IPS-NIHi11 (cell line): Measurements from ENCODE around the gene ARAP2.

Experiments used
- DNase-seq: peaks from one replicate; pipeline ENCODE4 v3.0.0; 2012; ENCODE audit warnings: mixed read lengths, low spot score

Gene ARAP2

DNA sequence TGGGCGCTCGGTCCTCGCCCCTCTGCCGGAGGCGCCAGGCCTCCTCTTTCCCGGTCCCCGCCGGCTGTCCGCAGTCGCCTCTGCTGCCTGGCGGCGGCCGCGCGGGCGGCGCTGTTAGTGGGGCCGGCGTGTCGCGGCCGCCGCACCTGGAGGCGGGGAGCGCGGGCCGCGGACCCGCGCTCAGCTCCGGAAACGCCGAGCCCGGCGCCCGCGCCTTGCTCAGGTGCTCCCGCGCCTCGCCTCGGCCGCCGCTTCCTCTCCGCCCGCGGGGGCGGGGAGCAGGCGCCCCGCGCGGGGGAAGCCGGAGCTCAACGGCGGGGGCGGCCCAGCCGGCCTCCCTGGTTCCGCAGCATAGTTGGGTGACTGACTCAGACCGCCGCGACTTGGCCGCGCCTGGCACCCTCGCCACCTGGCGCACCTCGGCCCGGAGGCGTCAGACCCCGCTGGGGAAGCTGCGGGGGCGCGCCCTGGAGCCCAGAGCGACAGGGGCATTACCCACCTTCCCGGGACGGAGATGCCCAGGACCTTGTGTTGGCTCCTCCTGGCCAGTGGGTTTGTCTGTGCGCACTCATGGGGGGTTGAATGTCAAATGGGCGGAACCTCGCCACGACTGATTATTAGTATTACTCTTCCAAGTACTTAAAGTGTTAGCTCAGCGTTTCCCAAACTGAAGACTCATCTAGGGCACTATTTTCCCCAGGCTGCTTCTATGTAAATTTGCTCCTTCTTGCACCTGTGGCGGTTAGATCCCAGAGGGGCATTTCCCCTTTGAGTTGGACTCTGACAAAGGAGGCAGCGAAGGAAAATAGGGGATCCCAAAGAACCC, at the start of gene ARAP2:
ARAP2 (minus strand) TSS at position 258 of the 826 bp plus-strand sequence. CDS start 15,028 bp downstream, outside the sequence.
- peak; percentile 81 for DNase-seq

DNA sequence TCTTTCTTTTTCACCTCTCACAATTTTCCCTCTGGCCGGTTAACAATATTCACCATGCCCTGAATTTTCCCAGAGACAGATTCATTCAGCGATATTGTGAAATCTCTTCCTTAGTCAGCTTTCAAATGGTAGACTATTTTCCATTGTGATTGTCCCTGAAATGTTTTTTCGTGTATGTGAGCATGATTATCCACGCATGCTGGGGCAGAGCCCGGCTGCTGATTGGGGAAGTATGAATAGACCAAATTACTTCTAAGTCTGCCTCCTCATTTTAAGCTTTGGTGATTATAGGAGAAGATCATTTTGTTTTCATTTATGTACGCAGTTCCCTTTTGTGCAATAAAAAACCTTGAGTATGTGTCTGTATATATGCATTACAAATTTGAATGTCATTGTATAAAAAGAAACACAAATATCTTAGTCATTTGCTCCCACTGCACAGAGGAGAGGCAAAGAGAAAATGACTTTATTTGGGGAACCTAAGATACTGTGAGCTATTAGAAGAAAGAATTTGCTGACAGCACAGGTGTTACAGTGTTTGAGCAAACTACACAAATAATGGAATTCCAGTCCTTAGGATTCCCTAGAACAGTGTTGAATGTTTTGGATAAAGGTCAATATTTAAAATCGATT, 48.4 kb upstream of the ARAP2 start:
- no peak for DNase-seq

- DNase-seq, result no peak
Observed at GRCh38 chr4:36290641-36291040, 46.3 kb upstream of the ARAP2 start.

- no peak for DNase-seq
Observed at GRCh38 chr4:36288731-36289426, 44.6 kb upstream of the ARAP2 start.

- DNase-seq, result no peak
Observed at GRCh38 chr4:36286481-36286871, 42.2 kb upstream of the ARAP2 start.

DNA sequence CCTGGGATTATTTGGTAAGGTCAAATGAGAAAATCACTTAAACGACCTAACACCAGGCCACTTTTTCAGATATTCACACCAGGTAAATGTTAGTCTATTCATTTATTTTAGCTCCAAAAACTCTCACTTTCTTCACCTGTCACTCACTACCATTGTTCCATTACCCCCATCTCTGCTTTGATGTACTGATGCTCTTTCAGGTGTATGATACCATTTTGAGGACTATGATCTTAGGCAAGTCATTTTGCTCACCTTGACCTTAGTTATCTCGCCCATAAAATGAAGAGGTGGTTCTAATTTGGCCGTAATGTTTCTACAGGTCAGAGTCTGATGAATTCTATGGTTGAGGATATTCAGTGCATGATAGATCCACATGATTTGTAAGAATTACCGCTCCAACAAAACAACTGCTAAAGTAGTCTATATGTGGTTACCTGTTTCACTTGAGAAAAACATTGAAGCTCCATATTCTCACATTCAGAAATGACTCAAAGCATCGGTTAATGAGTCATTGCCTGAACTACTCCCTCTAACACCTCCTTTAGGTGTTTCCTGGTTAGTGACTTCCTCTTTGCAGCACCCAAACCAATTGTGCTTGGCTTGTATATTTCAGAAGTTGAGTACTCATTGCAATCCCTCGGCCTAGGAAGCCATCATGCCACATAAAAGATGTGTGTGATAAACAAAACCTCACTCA, 41.6 kb upstream of the ARAP2 start:
- DNase-seq, result no peak

DNA sequence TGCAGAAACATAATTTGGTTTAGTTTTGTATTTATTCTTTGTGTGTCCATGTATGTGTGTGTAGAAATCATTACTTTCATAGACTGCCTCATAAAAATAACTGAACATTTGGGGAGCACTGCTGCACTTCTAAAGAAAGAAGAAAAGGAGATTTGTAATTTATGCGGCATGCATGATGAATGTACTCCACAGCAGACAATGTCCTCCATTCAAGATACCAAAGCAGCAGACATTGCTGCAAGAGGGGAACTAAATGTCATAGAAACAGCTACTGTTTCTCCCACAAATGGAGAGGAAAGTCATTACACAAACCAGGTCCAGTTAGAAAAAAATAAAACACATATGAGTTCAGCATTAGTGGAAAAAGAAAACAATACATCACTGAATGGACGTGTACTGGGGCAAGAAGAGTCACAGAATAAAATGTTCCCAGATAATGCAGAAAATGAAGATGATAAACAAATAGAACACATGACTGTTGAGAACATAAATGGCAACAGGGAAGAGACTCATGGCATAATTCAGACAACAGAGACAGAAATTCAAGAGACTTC, 39.7 kb upstream of the ARAP2 start:
- DNase-seq, result no peak

- DNase-seq, result no peak
Observed at GRCh38 chr4:36282503-36283030, 38.3 kb upstream of the ARAP2 start.

DNA sequence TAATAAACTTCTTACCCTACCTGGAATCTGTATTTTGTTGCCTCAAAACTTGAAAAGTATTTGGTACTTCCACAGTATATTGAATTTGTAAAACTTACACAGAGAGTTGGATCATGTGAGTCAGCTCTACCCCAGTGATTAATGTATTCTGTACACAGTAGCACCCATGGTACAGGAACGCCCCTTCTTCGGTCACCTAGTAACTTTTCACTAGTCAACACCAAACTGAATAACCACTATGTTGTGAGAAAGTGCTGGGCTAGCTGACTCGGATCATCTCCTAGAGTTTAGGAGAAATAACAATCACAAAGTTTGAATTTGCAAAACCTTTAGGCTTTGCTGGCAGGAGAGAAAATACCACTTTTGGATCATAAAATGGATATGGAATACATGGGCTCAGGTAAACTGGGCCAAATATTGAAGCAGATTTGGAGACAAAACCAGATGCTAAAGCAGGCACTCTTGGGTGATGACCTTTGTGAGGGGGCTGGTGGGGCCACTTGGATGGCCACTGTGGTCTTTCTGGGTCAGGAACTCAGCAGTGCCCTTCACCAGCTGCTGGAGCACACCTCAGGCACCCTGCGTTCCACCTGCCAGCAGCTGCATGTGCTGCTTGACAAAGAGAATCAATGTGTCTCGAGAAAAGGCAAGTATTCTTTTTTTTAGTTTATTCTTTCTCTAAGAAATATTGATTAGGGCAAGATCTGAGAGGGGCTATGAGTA, 37.2 kb upstream of the ARAP2 start, which contains the start of gene DTHD1:
DTHD1 (plus strand) TSS at position 233 of the 723 bp plus-strand sequence; CDS start at position 376, 143 bp downstream.
- DNase-seq, result no peak

GRCh38 chr4:36280555-36280954, 36.2 kb upstream of the ARAP2 start:
- DNase-seq, result peak; percentile 17

DNA sequence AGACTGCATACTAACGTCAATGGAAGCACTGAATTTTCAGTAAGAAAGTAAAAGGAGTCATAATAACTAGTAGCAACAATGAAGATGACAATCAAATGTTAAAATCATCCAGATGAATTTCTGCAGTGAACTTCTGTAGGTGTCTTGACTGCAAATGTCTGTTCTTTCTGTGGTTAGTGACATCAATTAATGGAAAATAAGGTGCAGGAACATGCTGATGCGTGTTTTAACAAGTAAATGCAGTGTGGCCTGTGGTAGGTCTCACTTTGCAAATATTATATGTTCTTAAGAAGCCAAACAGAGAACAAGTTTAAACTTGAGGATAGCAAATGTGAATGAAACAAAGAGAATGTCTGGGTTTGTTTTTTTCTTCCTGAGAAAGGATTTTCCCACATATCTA, 34.5 kb upstream of the ARAP2 start:
- no peak for DNase-seq

DNA sequence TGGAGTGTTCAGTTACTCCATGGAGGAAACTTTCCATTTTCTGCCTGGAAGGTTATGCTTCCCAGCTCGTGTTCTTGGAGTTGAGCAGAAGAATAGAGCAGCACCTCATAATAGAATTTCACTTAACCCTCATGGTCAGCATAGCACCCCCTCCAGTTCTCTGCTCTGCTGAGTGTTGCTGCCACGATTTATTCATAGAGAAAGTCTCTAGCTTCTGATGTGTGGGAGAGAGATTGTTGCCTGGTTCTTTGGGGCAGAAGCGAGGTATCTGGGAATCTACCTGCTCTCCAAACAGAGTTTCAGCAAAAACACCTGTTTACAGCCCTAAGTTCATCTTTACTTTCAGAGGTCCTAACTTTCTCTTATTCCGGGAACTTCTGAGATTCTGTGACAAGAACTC, 33.2 kb upstream of the ARAP2 start:
- no peak for DNase-seq

GRCh38 chr4:36274158-36274557, 29.8 kb upstream of the ARAP2 start:
- DNase-seq, result no peak

GRCh38 chr4:36273276-36273675, 29.0 kb upstream of the ARAP2 start:
- DNase-seq, result no peak

GRCh38 chr4:36269533-36270173, 25.3 kb upstream of the ARAP2 start:
- DNase-seq, result no peak

DNA sequence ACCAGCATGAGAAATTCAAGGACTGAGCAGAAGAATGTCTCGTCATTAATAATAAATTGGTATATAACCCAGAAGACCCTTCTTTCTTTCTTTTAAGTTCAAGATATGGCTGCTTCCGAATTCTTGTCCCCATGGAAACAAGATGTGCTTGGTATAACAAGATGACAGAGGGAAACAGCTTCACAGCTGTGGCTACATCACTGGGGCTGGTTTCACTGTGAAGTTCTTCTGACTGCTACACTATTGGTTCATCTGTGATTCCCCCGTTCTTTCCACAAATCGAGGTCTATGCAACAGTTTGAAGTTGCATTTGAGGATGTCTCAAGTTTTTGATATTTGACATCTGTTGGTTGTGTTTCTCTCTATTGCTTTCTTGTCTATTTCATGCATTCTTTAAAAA, 24.8 kb upstream of the ARAP2 start:
- no peak for DNase-seq

DNA sequence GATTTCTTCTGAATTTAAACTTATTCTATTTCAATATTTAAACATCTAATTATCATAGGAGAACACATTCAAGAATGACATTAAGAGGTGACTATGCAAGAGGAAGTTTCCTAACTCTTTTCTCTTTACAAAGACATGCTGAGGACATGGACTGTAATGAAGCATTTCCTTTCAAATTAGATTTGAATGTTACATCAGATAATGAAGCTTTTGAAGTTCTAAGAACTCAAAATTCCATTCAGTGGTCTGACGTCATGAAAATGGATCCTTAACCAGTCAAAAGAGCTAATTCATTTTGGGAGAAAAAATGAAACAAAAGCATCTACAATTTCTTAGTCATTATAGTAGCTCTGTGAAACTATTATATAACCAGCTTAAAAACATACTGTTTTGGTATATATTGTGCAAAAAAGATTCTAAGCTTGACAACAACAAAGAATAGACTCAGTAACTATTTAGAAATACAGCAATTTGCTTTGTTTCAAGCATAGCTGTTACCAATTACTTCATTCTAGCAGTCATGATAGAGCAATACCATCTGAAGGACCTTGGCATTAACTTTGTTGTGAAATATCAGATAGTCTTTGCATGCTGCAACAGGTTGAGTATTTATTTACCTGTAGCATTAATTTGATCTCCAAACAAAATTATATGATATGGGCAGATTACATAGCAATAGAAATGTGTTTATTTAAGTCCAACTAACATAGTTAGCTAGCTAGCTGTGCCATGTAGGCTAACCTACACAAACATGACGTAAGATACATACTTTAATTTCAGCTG, 23.4 kb upstream of the ARAP2 start:
- no peak for DNase-seq

- DNase-seq, result no peak
Observed at GRCh38 chr4:36264207-36264826, 20.0 kb upstream of the ARAP2 start.

DNA sequence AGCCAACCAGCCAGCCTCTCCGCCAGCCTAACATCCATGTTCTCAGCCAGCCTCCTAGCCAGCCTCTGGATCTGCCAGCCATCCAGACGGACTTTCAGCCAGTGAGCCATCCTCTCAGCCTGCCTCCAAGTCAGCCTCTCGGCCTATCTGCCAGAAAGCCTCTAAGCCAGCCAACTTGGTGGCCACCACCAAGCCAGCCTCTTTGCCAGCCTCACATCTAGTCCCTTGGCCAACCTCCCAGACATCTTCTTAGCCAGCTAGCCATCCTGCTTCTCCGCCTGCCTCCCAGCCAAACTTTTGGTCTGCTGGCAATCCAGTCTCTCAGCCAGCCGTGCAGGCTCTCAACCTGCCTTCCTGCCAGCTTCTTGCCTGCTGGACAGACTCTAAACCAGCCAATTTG, 16.4 kb upstream of the ARAP2 start:
- DNase-seq, result no peak
